Lung (tissue), 12 donors: ENCODE data around the gene CDC42SE2. TPM values are rescaled to one million over a fixed set of nuclear protein-coding genes. Genes with fewer than 3 reads are reported as not detected.

Experiments
- ATAC-seq: fragments of 200-7000 bp; cut with Tn5 transposase; one replicate; pipeline ENCODE4 v1.9.1; 2020; ENCODE audit warnings: moderate number of reproducible peaks; ENCODE audit not compliant: insufficient read depth, low FRiP score
- DNase-seq, 3 donors: peaks; one replicate each; pipeline ENCODE4 v3.0.0-alpha.2; 2013 to 2017
- H3K27ac ChIP-seq, 2 donors: one replicate each; pipeline ENCODE4 v1.5.1; 2013; ENCODE audit warnings: mild to moderate bottlenecking in 2 of 2, moderate library complexity in 2 of 2, control low read depth in 1 of 2, inconsistent platforms in 1 of 2, low read depth in 1 of 2, low read length in 1 of 2
- H3K27me3 ChIP-seq, 3 donors: one replicate each; pipeline ENCODE4 v1.5.1; 2013; ENCODE audit warnings: low read length in 2 of 3; ENCODE audit not compliant: control insufficient read depth in 3 of 3, insufficient read depth in 3 of 3
- H3K36me3 ChIP-seq, 4 donors: one replicate each; pipeline ENCODE4 v1.5.1; 2013; ENCODE audit warnings: low read length in 4 of 4, mild to moderate bottlenecking in 1 of 4, moderate library complexity in 1 of 4; ENCODE audit not compliant: control insufficient read depth in 4 of 4, insufficient read depth in 4 of 4
- H3K4me1 ChIP-seq, 5 donors: one replicate each; pipeline ENCODE4 v1.5.1; 2013; ENCODE audit warnings: low read length in 5 of 5, mild to moderate bottlenecking in 2 of 5, moderate library complexity in 1 of 5; ENCODE audit not compliant: control insufficient read depth in 5 of 5, insufficient read depth in 5 of 5
- H3K4me3 ChIP-seq: one replicate; pipeline ENCODE4 v1.5.1; 2013; ENCODE audit warnings: mild to moderate bottlenecking, control low read depth, moderate library complexity
- H3K9ac ChIP-seq, 2 donors: one replicate each; pipeline ENCODE4 v1.5.1; 2013; ENCODE audit warnings: low read length in 2 of 2, control low read depth in 1 of 2; ENCODE audit not compliant: insufficient read depth in 1 of 2
- H3K9me3 ChIP-seq, 4 donors: one replicate each; pipeline ENCODE4 v1.5.1; 2013; ENCODE audit warnings: low read length in 3 of 4, mild to moderate bottlenecking in 1 of 4, moderate library complexity in 1 of 4; ENCODE audit not compliant: control insufficient read depth in 4 of 4, insufficient read depth in 3 of 4
- WGBS, 2 donors: extraction: QIAGEN DNeasy Blood & Tissue Kit; methylation state at CpG; one replicate each; pipeline ENCODE4 v1.1.7; 2013; 5-methylcytosine and 5-hydroxymethylcytosine counted together
- polyA plus RNA-seq, 2 donors: library from polyadenylated mRNA; stranded (reverse); fragments of 200-250 nt; gene quantifications; one replicate each; pipeline ENCODE4 v1.2.1, GENCODE V29; 2013
- total RNA-seq, 2 donors: library from RNA; depleted of rRNA in 1 of 2; stranded (reverse); fragments of >200 nt in 1 of 2; gene quantifications; one replicate each; pipeline ENCODE4 v1.2.1, GENCODE V29; 2014 to 2021
- TF ChIP-seq, protein P1 (sequence below): IDR thresholded peaks from 2 replicates; pipeline ENCODE4 v1.5.1; 2012; ENCODE audit warnings: mild to moderate bottlenecking; ENCODE audit errors: control extremely low read depth, extremely low read depth
- donor health status: control.
- donor health status: control.
- donor health status: Bipolar disorder and iron deficiency.
- donor health status: healthy.
- donor health status: DM: yes; HTN: yes; CAD: no.

Gene CDC42SE2
- total and polyA plus RNA-seq, 4 donors = 18.1 to 58.9 (median 28.4) TPM

DNA sequence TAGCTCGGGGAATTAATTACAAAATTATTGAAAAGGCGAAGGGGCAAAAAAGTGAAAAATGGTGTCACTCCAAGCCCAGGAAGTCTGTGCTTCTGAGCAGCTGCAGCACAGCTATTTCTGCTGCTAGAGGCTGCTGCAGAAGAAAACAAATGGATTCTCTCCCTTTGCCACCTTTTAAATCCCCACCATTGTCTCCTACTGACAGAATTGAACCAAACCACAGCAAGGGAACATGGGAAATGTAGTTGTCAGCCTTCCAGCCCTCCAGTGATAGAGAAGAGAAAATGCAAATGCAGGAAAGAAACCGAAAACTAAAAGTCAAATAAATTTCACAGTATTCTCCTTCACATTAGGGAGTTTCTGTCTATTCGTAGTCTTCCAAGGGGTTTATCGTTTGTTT is 33.4 kb upstream of the CDC42SE2 start:
- Histone ChIP-seq H3K36me3 (no peaks in the 10 kb centered on the region), H3K4me1 (no peaks in the 10 kb centered on the region), H3K27ac (no peak overlapping the region), H3K27me3 (no peaks in the 10 kb centered on the region), H3K9ac (no peak overlapping the region), H3K4me3 (no peak overlapping the region), H3K9me3 (no peaks in the 10 kb centered on the region)
- TF ChIP-seq, protein P1, sequence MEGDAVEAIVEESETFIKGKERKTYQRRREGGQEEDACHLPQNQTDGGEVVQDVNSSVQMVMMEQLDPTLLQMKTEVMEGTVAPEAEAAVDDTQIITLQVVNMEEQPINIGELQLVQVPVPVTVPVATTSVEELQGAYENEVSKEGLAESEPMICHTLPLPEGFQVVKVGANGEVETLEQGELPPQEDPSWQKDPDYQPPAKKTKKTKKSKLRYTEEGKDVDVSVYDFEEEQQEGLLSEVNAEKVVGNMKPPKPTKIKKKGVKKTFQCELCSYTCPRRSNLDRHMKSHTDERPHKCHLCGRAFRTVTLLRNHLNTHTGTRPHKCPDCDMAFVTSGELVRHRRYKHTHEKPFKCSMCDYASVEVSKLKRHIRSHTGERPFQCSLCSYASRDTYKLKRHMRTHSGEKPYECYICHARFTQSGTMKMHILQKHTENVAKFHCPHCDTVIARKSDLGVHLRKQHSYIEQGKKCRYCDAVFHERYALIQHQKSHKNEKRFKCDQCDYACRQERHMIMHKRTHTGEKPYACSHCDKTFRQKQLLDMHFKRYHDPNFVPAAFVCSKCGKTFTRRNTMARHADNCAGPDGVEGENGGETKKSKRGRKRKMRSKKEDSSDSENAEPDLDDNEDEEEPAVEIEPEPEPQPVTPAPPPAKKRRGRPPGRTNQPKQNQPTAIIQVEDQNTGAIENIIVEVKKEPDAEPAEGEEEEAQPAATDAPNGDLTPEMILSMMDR = no peak
- no peak for DNase-seq
- WGBS, 2 donors = 82 to 87% methylated on average over 5 of the region's 5 CpGs
- ATAC-seq = no peak

DNA sequence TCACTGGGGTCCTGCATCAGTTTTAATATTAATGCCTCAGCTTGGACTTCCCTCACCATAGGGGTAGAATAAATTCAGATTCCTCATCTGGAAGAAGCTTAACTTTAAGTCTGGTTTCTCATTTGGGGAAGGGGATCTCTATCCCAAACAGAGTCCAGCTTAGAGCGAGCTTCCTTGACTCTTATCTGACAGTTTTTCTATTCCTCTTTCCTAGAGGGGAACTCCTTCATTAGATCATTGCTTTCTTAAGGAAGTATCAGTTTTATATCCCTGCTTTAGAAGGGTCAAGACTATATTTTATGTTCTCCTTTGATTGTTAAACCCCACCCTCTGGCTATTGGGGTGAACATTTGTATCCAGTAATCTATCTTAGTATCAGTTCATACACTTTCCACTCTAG is 24.2 kb upstream of the CDC42SE2 start:
- ATAC-seq (no peak), DNase-seq (no peak)
- H3K9ac ChIP-seq = no peak overlapping the region
- no peaks in the 10 kb centered on the region for H3K36me3 ChIP-seq
- no peak overlapping the region for H3K4me3 ChIP-seq
- TF ChIP-seq, protein P1 = no peak
- H3K9me3 ChIP-seq = no peaks in the 10 kb centered on the region
- no peaks in the 10 kb centered on the region for H3K27me3 ChIP-seq
- no peak overlapping the region for H3K27ac ChIP-seq
- H3K4me1 ChIP-seq = no peaks in the 10 kb centered on the region
- 57 to 61% methylated on average over 1 of the region's 1 CpG for WGBS, 2 donors

DNA sequence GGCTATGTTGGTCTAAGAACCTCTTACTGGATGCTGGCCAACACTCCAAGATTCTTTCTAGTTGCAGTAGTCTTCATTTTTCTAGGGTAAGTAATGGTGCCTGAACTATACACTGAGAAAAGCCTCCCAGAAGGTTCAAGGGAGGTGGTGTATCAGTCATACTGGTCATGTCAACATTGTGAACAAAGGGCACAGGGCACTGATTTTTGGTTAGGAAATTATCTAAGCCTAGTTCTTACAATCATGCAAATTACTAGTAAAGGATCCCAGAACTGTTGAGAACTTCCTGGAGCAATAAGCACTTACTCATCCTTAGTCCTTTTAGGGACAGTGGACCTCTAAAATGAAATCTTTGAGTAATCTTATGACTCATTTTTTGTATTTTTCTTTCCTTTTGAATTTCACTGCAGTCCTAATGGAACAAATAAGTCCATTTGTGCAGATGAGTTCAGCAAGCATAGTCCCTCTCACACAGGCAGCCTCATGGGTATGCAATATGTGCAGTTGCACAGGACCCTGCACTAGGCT is 21.1 kb upstream of the CDC42SE2 start:
- H3K9me3 ChIP-seq = no peaks in the 10 kb centered on the region
- no peak for DNase-seq
- ATAC-seq = peak; percentile 34
- H3K4me3 ChIP-seq = no peak overlapping the region
- H3K27me3 ChIP-seq = no peaks in the 10 kb centered on the region
- TF ChIP-seq, protein P1 = no peak
- no peaks in the 10 kb centered on the region for H3K36me3 ChIP-seq
- no peak overlapping the region for H3K9ac ChIP-seq
- no peaks in the 10 kb centered on the region for H3K4me1 ChIP-seq
- H3K27ac ChIP-seq = no peak overlapping the region

DNA sequence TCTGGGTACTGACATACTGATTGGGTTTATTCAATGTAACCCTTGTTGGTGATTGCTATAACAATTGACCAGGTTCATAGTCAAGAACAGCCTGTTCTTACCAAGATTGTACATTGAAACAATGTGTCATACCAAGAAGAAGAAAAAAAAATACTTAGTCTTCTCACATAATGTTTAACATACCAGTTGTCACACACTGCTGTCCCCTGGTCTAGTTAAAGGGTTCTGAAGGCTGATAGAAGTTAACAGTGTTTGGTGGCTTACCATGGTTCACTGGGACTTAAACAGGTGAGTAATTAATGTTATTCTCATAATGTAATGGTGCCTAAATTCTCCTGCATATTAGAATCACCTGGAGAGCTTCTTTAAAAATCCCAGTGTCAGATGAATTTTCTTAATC is 18.5 kb upstream of the CDC42SE2 start:
- Histone ChIP-seq H3K27me3 (no peaks in the 10 kb centered on the region), H3K36me3 (no peaks in the 10 kb centered on the region), H3K4me1 (no peaks in the 10 kb centered on the region), H3K27ac (no peak overlapping the region), H3K9me3 (no peaks in the 10 kb centered on the region), H3K4me3 (no peak overlapping the region), H3K9ac (no peak overlapping the region)
- TF ChIP-seq, protein P1 = no peak
- no peak for ATAC-seq
- no peak for DNase-seq
